Mesothelial cell of epicardium (in vitro differentiated cells): ENCODE measurements around the gene TEX19. TPM values are rescaled to one million over a fixed set of nuclear protein-coding genes. Genes with fewer than 3 reads are reported as not detected.
"Not testable (repeated sequence)": the region's sequence is repeated elsewhere in the genome, so short reads cannot be mapped to it uniquely, and the experiment has no call there.

Source experiments
- DNase-seq, 2 experiments: peaks; one replicate each; pipeline ENCODE4 v3.0.0; 2021; ENCODE audit warnings: low spot score in 2 of 2; ENCODE audit not compliant: unreplicated experiment in 2 of 2
- H3K27ac Mint-ChIP-seq: 2 replicates; pipeline ENCODE4 v1.8.0; 2021; ENCODE audit warnings: mixed read lengths
- H3K27me3 Mint-ChIP-seq: 2 replicates; pipeline ENCODE4 v1.8.0; 2021; ENCODE audit warnings: low read depth, mixed read lengths
- H3K36me3 Mint-ChIP-seq: 2 replicates; pipeline ENCODE4 v1.8.0; 2021; ENCODE audit warnings: mixed read lengths
- H3K4me1 Mint-ChIP-seq: 2 replicates; pipeline ENCODE4 v1.8.0; 2021; ENCODE audit warnings: mixed read lengths
- H3K4me3 Mint-ChIP-seq: 2 replicates; pipeline ENCODE4 v1.8.0; 2021; ENCODE audit warnings: mild to moderate bottlenecking, moderate library complexity, mixed read lengths
- H3K9me3 Mint-ChIP-seq: 2 replicates; pipeline ENCODE4 v1.8.0; 2021; ENCODE audit warnings: mixed read lengths
- total RNA-seq: library from RNA; stranded (reverse); gene quantifications from 3 replicates; pipeline ENCODE4 v1.2.1, GENCODE V29; 2021
- TF ChIP-seq, protein P1 (sequence below): fragments of 200-600 bp; sonication (generic); IDR thresholded peaks from one replicate; pipeline ENCODE4 v1.5.0; 2021; ENCODE audit warnings: antibody characterized with exemption; ENCODE audit not compliant: unreplicated experiment

The TEX19 gene
- total RNA-seq, 1 donor from 2014 or later = 0.16 TPM

DNA sequence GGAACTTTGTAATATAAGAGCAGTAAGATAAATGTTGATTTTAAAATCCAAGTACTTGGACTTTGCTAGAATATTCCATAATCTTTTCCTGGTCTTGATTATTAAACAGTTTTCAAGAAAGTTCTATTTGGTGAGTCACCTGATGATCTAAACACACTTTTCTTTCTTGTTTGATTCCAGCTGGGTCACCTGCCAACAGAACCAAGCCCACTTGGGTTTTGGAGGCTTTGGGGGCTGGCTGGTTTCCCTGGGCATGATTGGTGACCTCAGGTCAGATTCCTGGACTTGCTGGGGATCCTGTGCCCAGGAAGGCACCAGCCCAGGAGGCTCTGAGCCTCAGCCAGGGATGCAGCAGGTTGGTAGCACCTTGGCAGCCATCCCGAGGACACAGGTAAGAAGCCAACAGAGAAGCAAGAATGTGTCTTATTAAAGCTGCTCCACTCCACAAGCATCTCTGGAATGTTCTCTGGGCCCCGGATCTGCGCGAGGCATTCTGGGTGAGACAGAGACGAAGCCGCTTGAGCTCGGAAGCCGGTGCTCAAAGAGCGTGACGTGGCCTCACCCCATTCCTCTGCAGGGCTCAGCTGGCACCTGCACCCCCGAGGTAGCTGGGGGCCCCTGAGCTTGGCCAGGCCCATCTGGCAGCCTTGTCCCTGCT lies 3.1 kb upstream of the TEX19 start:
- no peak overlapping the region for H3K4me3 Mint-ChIP-seq
- H3K27ac Mint-ChIP-seq = peak overlapping the region; percentile 79
- TF ChIP-seq, protein P1, sequence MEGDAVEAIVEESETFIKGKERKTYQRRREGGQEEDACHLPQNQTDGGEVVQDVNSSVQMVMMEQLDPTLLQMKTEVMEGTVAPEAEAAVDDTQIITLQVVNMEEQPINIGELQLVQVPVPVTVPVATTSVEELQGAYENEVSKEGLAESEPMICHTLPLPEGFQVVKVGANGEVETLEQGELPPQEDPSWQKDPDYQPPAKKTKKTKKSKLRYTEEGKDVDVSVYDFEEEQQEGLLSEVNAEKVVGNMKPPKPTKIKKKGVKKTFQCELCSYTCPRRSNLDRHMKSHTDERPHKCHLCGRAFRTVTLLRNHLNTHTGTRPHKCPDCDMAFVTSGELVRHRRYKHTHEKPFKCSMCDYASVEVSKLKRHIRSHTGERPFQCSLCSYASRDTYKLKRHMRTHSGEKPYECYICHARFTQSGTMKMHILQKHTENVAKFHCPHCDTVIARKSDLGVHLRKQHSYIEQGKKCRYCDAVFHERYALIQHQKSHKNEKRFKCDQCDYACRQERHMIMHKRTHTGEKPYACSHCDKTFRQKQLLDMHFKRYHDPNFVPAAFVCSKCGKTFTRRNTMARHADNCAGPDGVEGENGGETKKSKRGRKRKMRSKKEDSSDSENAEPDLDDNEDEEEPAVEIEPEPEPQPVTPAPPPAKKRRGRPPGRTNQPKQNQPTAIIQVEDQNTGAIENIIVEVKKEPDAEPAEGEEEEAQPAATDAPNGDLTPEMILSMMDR = no peak
- H3K27me3 Mint-ChIP-seq = peaks cover 3% of the 10 kb centered on the region
- DNase-seq = peak in 1 of 2 experiments; percentile 57
- no peaks in the 10 kb centered on the region for H3K9me3 Mint-ChIP-seq
- H3K4me1 Mint-ChIP-seq = peaks cover 29% of the 10 kb centered on the region
- H3K36me3 Mint-ChIP-seq = no peaks in the 10 kb centered on the region

GRCh38 chr17:82356845-82357355 lies 2.1 kb upstream of the TEX19 start:
- TF ChIP-seq, protein P1 = no peak
- H3K9me3 Mint-ChIP-seq = no peaks in the 10 kb centered on the region
- DNase-seq = no peak
- peaks cover 28% of the 10 kb centered on the region for H3K4me1 Mint-ChIP-seq
- peak overlapping the region; percentile 47 for H3K27ac Mint-ChIP-seq
- H3K27me3 Mint-ChIP-seq = peaks cover 6% of the 10 kb centered on the region
- no peaks in the 10 kb centered on the region for H3K36me3 Mint-ChIP-seq
- H3K4me3 Mint-ChIP-seq = no peak overlapping the region

GRCh38 chr17:82357394-82357793 lies 1.7 kb upstream of the TEX19 start:
- no peak overlapping the region for H3K4me3 Mint-ChIP-seq
- TF ChIP-seq, protein P1 = no peak
- no peak overlapping the region for H3K27ac Mint-ChIP-seq
- H3K36me3 Mint-ChIP-seq = no peaks in the 10 kb centered on the region
- H3K4me1 Mint-ChIP-seq = peaks cover 26% of the 10 kb centered on the region
- H3K27me3 Mint-ChIP-seq = peaks cover 8% of the 10 kb centered on the region
- no peak for DNase-seq
- H3K9me3 Mint-ChIP-seq = no peaks in the 10 kb centered on the region

DNA sequence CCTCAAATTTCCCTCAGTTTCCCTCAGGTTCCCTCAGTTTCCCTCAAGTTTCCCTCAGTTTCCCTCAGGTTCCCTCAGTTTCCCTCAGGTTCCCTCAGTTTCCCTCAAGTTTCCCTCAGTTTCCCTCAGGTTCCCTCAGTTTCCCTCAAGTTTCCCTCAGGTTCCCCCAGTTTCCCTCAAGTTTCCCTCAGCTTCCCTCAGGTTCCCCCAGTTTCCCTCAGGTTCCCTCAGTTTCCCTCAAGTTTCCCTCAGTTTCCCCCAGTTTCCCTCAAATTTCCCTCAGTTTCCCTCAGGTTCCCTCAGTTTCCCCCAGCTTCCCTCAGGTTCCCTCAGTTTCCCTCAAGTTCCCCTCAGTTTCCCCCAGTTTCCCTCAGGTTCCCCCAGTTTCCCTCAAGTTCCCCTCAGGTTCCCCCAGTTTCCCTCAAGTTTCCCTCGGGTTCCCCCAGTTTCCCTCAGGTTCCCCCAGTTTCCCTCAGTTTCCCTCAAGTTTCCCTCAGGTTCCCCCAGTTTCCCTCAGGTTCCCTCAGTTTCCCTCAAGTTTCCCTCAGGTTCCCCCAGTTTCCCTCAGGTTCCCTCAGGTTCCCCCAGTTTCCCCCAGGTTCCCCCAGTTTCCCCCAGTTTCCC lies 516 bp downstream of the TEX19 start:
- H3K36me3 Mint-ChIP-seq, H3K27ac Mint-ChIP-seq, H3K9me3 Mint-ChIP-seq, H3K27me3 Mint-ChIP-seq, DNase-seq, H3K4me3 Mint-ChIP-seq: not testable (repeated sequence)
- peaks cover 26% of the 10 kb centered on the region for H3K4me1 Mint-ChIP-seq

DNA sequence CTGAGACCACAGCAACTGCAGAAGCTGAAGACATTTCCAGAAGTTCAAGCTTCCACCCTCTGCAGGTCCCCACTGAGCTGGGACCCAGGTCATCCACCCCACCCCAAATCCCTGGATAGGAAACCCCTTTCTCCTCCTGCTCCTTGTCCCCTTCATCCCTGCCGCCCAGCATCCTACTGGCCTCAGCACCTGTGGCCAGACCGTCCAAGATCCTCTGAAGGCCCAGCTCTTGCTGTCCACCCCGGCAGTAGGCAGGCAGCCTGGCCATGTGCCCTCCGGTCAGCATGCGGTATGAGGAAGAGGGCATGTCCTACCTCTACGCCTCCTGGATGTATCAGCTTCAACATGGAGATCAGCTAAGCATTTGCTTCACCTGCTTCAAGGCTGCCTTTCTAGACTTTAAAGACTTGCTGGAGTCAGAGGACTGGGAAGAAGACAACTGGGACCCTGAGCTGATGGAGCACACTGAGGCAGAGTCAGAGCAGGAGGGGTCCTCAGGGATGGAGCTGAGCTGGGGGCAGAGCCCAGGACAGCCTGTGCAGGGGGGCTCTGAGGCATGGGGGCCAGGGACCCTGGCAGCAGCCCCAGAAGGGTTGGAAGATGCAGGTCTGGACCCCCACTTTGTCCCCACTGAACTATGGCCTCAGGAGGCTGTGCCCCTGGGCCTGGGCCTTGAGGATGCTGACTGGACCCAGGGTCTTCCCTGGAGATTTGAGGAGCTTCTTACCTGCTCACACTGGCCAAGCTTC lies 3.0 kb downstream of the TEX19 start:
- Mint-ChIP-seq H3K4me1 (peaks cover 17% of the 10 kb centered on the region), H3K27ac (no peak overlapping the region)
- no peak for DNase-seq

More for the DNA sequence above, 3.0 kb downstream of the TEX19 start:
- no peaks in the 10 kb centered on the region for H3K36me3 Mint-ChIP-seq
- H3K4me3 Mint-ChIP-seq = no peak overlapping the region
- no peaks in the 10 kb centered on the region for H3K9me3 Mint-ChIP-seq
- TF ChIP-seq, protein P1 = no peak
- peaks cover 8% of the 10 kb centered on the region for H3K27me3 Mint-ChIP-seq
